Urinary bladder (tissue), 4 donors: Measurements from ENCODE around the gene OTOP1. TPM values are rescaled to one million over a fixed set of nuclear protein-coding genes. Genes with fewer than 3 reads are reported as not detected.
"Not testable (repeated sequence)": the region's sequence is repeated elsewhere in the genome, so short reads cannot be mapped to it uniquely, and the experiment has no call there.

Experiments
- DNase-seq: peaks from one replicate; pipeline ENCODE4 v3.0.0-alpha.2; 2015; ENCODE audit errors: extremely low spot score
- H3K27ac ChIP-seq: one replicate; pipeline ENCODE4 v1.5.1; 2013; ENCODE audit warnings: low read depth, mild to moderate bottlenecking, moderate library complexity
- H3K36me3 ChIP-seq: one replicate; pipeline ENCODE4 v1.6.1; 2013; ENCODE audit warnings: mild to moderate bottlenecking, moderate library complexity; ENCODE audit not compliant: insufficient read depth
- H3K4me1 ChIP-seq: one replicate; pipeline ENCODE4 v1.6.1; 2013; ENCODE audit warnings: mild to moderate bottlenecking, moderate library complexity; ENCODE audit not compliant: insufficient read depth
- H3K4me3 ChIP-seq: one replicate; pipeline ENCODE4 v1.5.1; 2013; ENCODE audit warnings: low read depth, low read length
- WGBS: extraction: QIAGEN DNeasy Blood & Tissue Kit; methylation state at CpG from one replicate; pipeline ENCODE4 v1.1.7; 2013; 5-methylcytosine and 5-hydroxymethylcytosine counted together
- polyA plus RNA-seq: library from polyadenylated mRNA; stranded (reverse); fragments of 200-250 nt; gene quantifications from one replicate; pipeline ENCODE4 v1.2.3, GENCODE V29; 2013
- total RNA-seq: library from RNA; depleted of rRNA; stranded (reverse); fragments of >200 nt; gene quantifications from one replicate; pipeline ENCODE4 v1.2.3, GENCODE V29; 2014
- donor health status: healthy with polysubstance abuse.
- donor health status: healthy.

OTOP1 gene
- total and polyA plus RNA-seq, 2 donors: not detected

DNA sequence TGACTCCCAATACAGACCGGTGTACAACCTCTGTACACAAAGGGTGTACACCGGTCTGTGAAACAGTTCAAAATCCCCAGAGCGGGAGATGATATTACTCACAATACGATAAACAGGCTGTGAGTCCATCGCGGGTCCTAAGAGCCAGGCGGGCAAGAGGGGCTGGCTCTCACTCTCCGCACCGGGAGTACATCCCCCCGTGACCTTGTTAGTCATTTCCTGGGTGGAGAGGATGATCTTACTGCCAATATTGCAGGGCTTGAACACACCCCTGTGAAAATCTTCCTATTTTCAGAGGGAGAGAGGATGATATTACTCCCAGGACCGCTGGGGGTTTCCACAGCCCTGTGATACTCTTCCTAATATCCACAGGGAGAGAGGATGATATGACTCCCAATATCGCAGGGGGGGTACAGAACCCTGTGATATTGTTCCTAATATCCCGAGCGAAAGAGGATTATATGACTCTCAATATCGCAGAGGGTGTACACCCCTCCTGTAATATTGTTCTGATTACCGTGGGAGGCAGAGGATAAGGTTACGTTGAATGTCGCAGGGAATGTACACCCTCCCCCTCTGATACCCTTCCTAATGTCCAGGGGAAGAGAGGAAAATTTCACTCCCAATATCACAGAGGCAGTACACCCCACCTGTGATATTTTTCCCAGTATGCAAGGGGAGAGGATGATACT lies 60.9 kb downstream of the OTOP1 start:
- not testable (repeated sequence) for H3K27ac ChIP-seq, H3K36me3 ChIP-seq, H3K4me3 ChIP-seq, H3K4me1 ChIP-seq, DNase-seq
- 65% methylated on average over 18 of the region's 18 CpGs for WGBS

DNA sequence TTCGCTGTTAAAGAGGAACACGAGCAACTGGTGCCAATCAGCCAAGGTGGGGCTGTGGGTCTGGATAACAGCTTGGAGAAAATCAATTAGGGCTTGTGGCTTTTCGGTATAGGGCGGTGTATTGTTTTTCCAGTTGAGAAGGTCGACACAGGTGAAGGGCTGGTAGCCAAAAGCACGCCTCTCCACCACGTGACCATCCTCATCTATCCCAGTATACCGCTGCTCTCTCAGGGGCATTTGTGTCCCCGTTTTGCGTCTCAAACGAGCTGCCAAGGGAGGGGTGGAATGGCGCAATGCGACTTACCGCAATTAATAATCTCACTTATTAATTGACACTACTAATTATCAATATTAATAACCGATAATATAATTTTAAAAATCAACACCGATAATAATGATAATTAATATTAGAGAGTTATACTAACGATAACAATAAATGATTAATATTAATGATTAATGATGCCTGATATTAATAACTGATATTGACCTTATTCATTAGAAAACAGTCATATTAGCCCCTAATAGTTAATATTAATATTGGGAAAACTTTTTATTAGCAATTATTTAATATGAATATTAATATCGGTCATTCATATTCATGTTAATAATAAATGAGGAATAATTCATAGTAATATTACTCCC lies 62.1 kb downstream of the OTOP1 start:
- not testable (repeated sequence) for H3K36me3 ChIP-seq, H3K4me1 ChIP-seq, H3K4me3 ChIP-seq, DNase-seq, H3K27ac ChIP-seq
- 91% methylated on average over 18 of the region's 18 CpGs for WGBS

DNA sequence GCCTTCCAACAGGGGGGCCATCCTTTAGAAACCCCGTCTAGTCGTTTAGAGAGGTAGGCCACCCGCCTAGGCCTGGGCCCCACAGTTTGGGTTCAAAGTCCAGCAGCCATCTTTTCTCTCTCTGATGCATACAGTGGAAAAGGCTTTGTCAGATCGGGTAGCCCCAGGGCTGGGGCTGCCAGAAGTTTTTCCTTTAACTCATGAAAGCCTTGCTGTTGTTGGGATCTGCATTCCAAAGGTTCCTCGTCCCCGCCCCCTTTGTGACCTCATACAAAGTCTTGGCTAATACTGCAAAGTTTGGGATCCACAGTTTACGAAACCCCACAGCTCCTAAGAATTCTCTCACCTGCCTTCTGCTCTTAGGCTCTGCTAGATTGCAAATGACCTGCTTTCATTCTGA lies 64.5 kb downstream of the OTOP1 start:
- H3K36me3 ChIP-seq, H3K4me1 ChIP-seq, H3K4me3 ChIP-seq, DNase-seq, H3K27ac ChIP-seq: not testable (repeated sequence)
- 39% methylated on average over 7 of the region's 7 CpGs for WGBS

DNA sequence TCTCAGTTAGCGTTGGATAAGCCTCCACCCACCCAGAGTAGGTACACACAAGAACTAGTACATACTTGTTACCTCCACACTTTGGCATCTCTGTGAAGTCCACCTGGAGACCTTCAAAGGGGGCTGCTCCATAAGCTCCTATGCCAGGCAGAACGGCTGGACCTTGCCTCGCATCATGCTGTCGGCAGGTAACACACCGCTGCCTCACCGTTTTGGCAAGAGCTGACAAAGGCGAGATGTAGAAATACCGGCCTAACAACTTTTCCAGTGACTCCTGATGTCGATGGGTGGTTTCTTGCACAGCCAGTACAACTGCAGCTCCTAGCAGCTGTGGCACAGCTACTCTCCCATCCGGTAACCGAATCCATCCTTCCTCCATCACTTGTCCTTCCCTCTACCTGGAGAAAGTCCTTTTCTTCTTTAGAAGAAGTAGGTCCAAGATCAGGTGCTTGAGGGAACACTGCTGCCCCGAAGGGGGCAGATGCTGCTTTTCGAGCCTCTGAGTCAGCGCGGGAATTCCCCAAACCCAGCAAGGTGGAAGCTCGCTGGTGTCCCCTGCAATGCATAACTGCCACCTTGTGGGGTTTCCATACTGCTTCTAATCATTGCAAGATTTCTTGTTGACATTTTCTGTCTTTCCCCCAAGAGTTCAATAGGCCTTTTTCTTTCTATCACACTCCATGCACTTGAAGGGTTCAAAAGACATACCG lies 65.6 kb downstream of the OTOP1 start:
- DNase-seq, H3K4me1 ChIP-seq, H3K36me3 ChIP-seq, H3K27ac ChIP-seq, H3K4me3 ChIP-seq: not testable (repeated sequence)
- WGBS: 69% methylated on average over 17 of the region's 17 CpGs

DNA sequence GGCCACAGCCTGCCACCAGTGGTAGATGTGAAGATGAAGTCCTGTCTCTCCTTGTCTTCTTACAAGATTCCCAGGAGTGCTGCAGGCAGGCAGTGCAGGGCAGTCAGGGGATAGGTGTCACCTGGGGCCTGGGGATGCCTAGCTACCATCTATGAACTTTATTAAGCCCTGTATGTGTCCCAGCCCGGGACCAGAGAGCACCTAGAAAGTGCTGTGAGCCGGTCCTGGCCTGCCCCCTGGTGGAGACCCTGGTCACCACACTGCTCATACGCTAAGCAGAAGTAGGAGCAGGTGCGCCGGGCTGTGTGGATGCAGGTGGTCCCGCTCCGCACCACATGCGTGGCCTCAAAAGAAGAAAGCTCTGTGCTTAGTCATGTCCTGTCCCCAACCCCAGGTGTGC lies 81.1 kb downstream of the OTOP1 start:
- H3K36me3 ChIP-seq, H3K27ac ChIP-seq, H3K4me1 ChIP-seq, H3K4me3 ChIP-seq, DNase-seq: not testable (repeated sequence)
- WGBS: 3% methylated on average over 5 of the region's 8 CpGs

DNA sequence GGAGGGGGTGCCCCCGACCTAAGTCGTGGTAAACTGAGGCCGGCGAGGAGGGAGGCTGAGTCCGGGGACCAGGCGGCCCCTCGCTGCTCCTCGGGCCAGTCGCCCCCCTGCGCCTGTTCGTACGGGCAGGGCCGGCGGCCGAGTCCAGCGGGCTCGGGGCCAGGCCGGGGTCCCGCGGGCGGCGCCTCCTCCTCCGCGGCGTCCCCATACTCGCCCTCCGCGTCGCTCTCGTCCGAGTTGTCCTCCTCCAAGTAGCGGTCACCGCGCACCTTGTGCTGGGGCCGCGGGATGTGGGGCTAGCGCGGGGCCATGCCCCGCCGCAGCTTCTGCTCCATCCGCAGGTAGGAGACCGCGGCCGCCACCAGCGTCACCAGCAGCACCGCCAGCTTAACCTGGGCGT lies 83.4 kb downstream of the OTOP1 start:
- DNase-seq, H3K4me1 ChIP-seq, H3K27ac ChIP-seq, H3K36me3 ChIP-seq: not testable (repeated sequence)
- H3K4me3 ChIP-seq: peak overlapping the region; percentile 25
- WGBS: under 1% methylated on average over 47 of the region's 47 CpGs

DNA sequence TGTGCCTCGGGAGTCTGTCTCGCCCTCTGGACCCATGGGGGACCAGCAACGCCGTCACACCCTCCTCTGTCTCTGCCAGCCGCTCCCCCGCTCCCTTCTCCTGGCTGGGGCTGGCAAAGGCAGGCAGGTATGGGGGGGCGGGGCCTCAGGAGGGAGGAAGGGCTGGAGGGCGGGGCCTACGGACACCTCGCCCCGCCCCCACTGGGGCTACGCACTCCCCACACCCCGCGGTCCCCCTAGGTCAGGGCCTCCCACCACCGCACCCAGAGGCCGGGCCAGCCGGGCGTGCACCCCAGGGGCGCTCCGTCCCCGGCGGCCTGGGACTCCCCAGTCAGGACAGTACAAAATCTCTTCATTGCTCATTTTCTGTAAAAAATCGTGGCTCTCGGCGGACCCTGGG lies 84.0 kb downstream of the OTOP1 start:
- DNase-seq, H3K4me3 ChIP-seq, H3K4me1 ChIP-seq, H3K36me3 ChIP-seq, H3K27ac ChIP-seq: not testable (repeated sequence)
- WGBS: 7% methylated on average over 25 of the region's 25 CpGs

DNA sequence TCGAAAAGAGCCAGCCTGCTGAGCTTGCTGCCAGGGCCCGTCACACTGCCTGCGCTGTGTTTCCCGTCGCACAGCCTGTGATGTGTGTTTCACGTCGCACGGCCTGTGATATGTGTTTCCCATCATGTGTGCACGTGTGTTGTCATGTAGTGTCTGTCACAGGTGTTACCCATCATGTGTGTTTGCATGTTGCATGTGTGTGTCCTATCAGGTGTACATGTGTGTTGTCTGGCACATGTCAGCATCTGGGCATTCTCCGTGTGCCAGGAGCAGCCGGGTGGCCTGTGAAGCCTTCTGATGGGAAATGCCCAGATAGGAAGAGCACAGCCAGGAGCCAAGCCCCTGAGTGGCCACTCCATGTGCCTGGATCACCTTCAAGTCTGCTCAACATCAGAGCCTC lies 85.5 kb downstream of the OTOP1 start:
- not testable (repeated sequence) for H3K36me3 ChIP-seq, H3K4me3 ChIP-seq, DNase-seq, H3K27ac ChIP-seq, H3K4me1 ChIP-seq
- 91% methylated on average over 11 of the region's 11 CpGs for WGBS

Other genes starting within 250 kb of the OTOP1 start
- gene TMEM128, start 21.3 kb upstream of the OTOP1 start, total RNA-seq: 33.0 TPM
- 31.3 TPM for gene TMEM128, start 21.3 kb upstream of the OTOP1 start, polyA plus RNA-seq
- gene LYAR, start 63.2 kb upstream of the OTOP1 start, total RNA-seq: 9.1 TPM
- gene LYAR, start 63.2 kb upstream of the OTOP1 start, polyA plus RNA-seq: 14.2 TPM
- 8.2 TPM for gene ZBTB49, start 63.3 kb upstream of the OTOP1 start, total RNA-seq
- 5.9 TPM for gene ZBTB49, start 63.3 kb upstream of the OTOP1 start, polyA plus RNA-seq
- 5.4 TPM for gene NSG1, start 160.2 kb upstream of the OTOP1 start, total RNA-seq
- 10.5 TPM for gene NSG1, start 160.2 kb upstream of the OTOP1 start, polyA plus RNA-seq